ENCODE data around the gene KRTAP5-10.
"Not testable (repeated sequence)": the region's sequence is repeated elsewhere in the genome, so short reads cannot be mapped to it uniquely, and the experiment has no call there.

The KRTAP5-10 gene

GRCh38 chr11:71538666-71538990 lies 26.7 kb upstream of the KRTAP5-10 start:
- no peak overlapping the region for H3K4me3 ChIP-seq (ENCODE audit: low read length)
- TF ChIP-seq ZNF274 (IDR thresholded peaks at IDR 0.05; ENCODE audit: low read depth, low read length), result no peak

- no peak overlapping the region for H3K4me3 ChIP-seq (ENCODE audit: low read length)
- no peak for TF ChIP-seq ZNF274 (IDR thresholded peaks at IDR 0.05; ENCODE audit: low read depth, low read length)
Observed at GRCh38 chr11:71539017-71539416, 26.3 kb upstream of the KRTAP5-10 start.

- H3K4me3 ChIP-seq (ENCODE audit: low read length), result not testable (repeated sequence)
Observed at GRCh38 chr11:71539971-71540370, 25.4 kb upstream of the KRTAP5-10 start.

- not testable (repeated sequence) for H3K4me3 ChIP-seq (ENCODE audit: low read length)
Observed at GRCh38 chr11:71540521-71541304, 24.6 kb upstream of the KRTAP5-10 start.

- TF ChIP-seq ZNF274 (IDR thresholded peaks at IDR 0.05; ENCODE audit: low read depth, low read length), result no peak
- H3K4me3 ChIP-seq (ENCODE audit: low read length), result no peak overlapping the region
Observed at GRCh38 chr11:71542382-71542781, 23.0 kb upstream of the KRTAP5-10 start.

- TF ChIP-seq ZNF274 (IDR thresholded peaks at IDR 0.05; ENCODE audit: low read depth, low read length), result no peak
- H3K4me3 ChIP-seq (ENCODE audit: low read length), result no peak overlapping the region
Observed at GRCh38 chr11:71542879-71543777, 22.2 kb upstream of the KRTAP5-10 start.

- H3K4me3 ChIP-seq (ENCODE audit: low read length), result no peak overlapping the region
- TF ChIP-seq ZNF274 (IDR thresholded peaks at IDR 0.05; ENCODE audit: low read depth, low read length), result no peak
Observed at GRCh38 chr11:71543866-71544265, 21.5 kb upstream of the KRTAP5-10 start.

GRCh38 chr11:71544525-71545214 lies 20.7 kb upstream of the KRTAP5-10 start:
- H3K4me3 ChIP-seq (ENCODE audit: low read length), result no peak overlapping the region
- TF ChIP-seq ZNF274 (IDR thresholded peaks at IDR 0.05; ENCODE audit: low read depth, low read length), result no peak

- no peak for TF ChIP-seq ZNF274 (IDR thresholded peaks at IDR 0.05; ENCODE audit: low read depth, low read length)
- no peak overlapping the region for H3K4me3 ChIP-seq (ENCODE audit: low read length)
Observed at GRCh38 chr11:71545405-71545966, 19.9 kb upstream of the KRTAP5-10 start.

GRCh38 chr11:71548120-71548519 lies 17.2 kb upstream of the KRTAP5-10 start, which contains the start of gene KRTAP5-9:
KRTAP5-9 (plus strand) TSS chr11:71548420; CDS start chr11:71548658, 238 bp downstream.
- H3K4me3 ChIP-seq (ENCODE audit: low read length), result no peak within 1 kb of the TSS
- TF ChIP-seq ZNF274 (IDR thresholded peaks at IDR 0.05; ENCODE audit: low read depth, low read length), result no peak

- H3K4me3 ChIP-seq (ENCODE audit: low read length), result no peak overlapping the region
- TF ChIP-seq ZNF274 (IDR thresholded peaks at IDR 0.05; ENCODE audit: low read depth, low read length), result no peak
Observed at GRCh38 chr11:71548716-71549151, 16.6 kb upstream of the KRTAP5-10 start.

GRCh38 chr11:71551711-71552110 lies 13.7 kb upstream of the KRTAP5-10 start:
- H3K4me3 ChIP-seq (ENCODE audit: low read length), result no peak overlapping the region
- no peak for TF ChIP-seq ZNF274 (IDR thresholded peaks at IDR 0.05; ENCODE audit: low read depth, low read length)

GRCh38 chr11:71554996-71555395 lies 10.4 kb upstream of the KRTAP5-10 start:
- TF ChIP-seq ZNF274 (IDR thresholded peaks at IDR 0.05; ENCODE audit: low read depth, low read length), result no peak
- no peak overlapping the region for H3K4me3 ChIP-seq (ENCODE audit: low read length)

GRCh38 chr11:71555508-71555907 lies 9.9 kb upstream of the KRTAP5-10 start:
- no peak for TF ChIP-seq ZNF274 (IDR thresholded peaks at IDR 0.05; ENCODE audit: low read depth, low read length)
- no peak overlapping the region for H3K4me3 ChIP-seq (ENCODE audit: low read length)
